Sigmoid colon (tissue), 7 donors: ENCODE data around the gene CDH13. TPM values are rescaled to one million over a fixed set of nuclear protein-coding genes. Genes with fewer than 3 reads are reported as not detected.
A peak's percentile ranks its signal among the peaks of the same experiment; 100 is the strongest.

Source experiments
- DNase-seq: peaks from one replicate; pipeline ENCODE4 v3.0.0-alpha.2; 2019
- H3K27ac ChIP-seq, 4 donors: fragments of 200-600 bp; sonication (generic); one replicate each; pipeline ENCODE4 v1.5.1; 2016 to 2019; ENCODE audit warnings: mild to moderate bottlenecking in 1 of 4
- H3K27me3 ChIP-seq, 3 donors: fragments of 200-600 bp; sonication (generic); one replicate each; pipeline ENCODE4 v1.5.1; 2019; ENCODE audit warnings: mild to moderate bottlenecking in 1 of 3
- H3K36me3 ChIP-seq, 4 donors: fragments of 200-600 bp; sonication (generic); one replicate each; pipeline ENCODE4 v1.5.1; 2016 to 2019
- H3K4me1 ChIP-seq, 4 donors: fragments of 200-600 bp; sonication (generic); one replicate each; pipeline ENCODE4 v1.5.1; 2017 to 2019
- H3K4me3 ChIP-seq, 4 donors: fragments of 200-600 bp; sonication (generic); one replicate each; pipeline ENCODE4 v1.5.1; 2017 to 2019; ENCODE audit warnings: mild to moderate bottlenecking in 2 of 4, moderate library complexity in 1 of 4
- H3K9me3 ChIP-seq, 4 donors: fragments of 200-600 bp in 3 of 4; sonication (generic) in 3 of 4; one replicate each; pipeline versions ENCODE4 v1.5.1 to v1.6.1; 2013 to 2019
- EP300 ChIP-seq, 4 donors: sonication (generic); formaldehyde crosslinking; IDR thresholded peaks; one replicate each; pipeline ENCODE4 v1.6.1; 2017; ENCODE audit warnings: antibody characterized with exemption in 4 of 4
- POLR2A ChIP-seq, 2 donors: fragments of 450-650 bp; IDR thresholded peaks; one replicate each; pipeline ENCODE4 v1.6.1; 2016; ENCODE audit warnings: antibody characterized with exemption in 2 of 2, mild to moderate bottlenecking in 2 of 2, moderate library complexity in 2 of 2
- POLR2AphosphoS5 ChIP-seq, 4 donors: sonication (generic); formaldehyde crosslinking; IDR thresholded peaks; one replicate each; pipeline ENCODE4 v1.6.1; 2017; ENCODE audit warnings: antibody characterized with exemption in 4 of 4
- WGBS, 2 donors: extraction: QIAGEN DNeasy Blood & Tissue Kit; methylation state at CpG; one replicate each; pipeline ENCODE4 v1.1.7; 2013; 5-methylcytosine and 5-hydroxymethylcytosine counted together
- intact Hi-C: fragments of 100-400 bp; cut with DNase I; formaldehyde crosslinking; loops from one replicate; pipeline ENCODE4 v1.15.1; 2023
- polyA plus RNA-seq, 3 donors: library from polyadenylated mRNA; stranded (reverse); fragments of 200-250 nt; gene quantifications; one replicate each; pipeline ENCODE4 v1.2.3, GENCODE V29; 2013
- total RNA-seq, 4 donors: library from RNA; depleted of rRNA; stranded (reverse); fragments of >200 nt; gene quantifications; one replicate each; pipeline ENCODE4 v1.1.0, GENCODE V29; 2016
- TF ChIP-seq, protein P1 (sequence below), 4 experiments: fragments of 450-650 bp in 3 of 4; fragments of 200-600 bp in 1 of 4; IDR thresholded peaks; one replicate each; pipeline ENCODE4 v1.5.1; 2016 to 2019; ENCODE audit warnings: antibody characterized with exemption in 4 of 4, mild to moderate bottlenecking in 3 of 4, moderate library complexity in 2 of 4
- donor health status: healthy with polysubstance abuse.
- donor health status: Bipolar disorder and iron deficiency.
- donor health status: healthy.

CDH13 gene
- total and polyA plus RNA-seq, 7 donors, result 0.60 to 17.6 (median 11.8) TPM

DNA sequence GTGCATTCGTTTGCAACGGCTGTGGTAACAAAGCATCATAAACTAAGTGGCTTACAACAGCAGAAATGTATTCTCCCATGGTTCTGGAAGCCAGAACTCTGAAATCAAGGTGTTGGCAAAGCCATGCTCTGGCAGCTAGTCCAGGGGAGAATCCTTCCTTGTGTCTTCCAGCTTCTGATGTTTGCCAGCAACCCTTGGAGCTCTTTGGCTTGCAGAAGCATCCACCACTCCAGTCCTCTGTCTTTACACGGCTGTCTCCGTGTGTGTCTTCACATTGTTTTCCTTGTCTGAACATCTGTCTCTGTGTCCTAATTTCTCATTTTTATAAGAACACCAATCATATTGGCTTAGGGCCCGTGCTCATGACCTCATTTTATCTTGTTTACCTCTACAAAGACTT is 915.7 kb downstream of the CDH13 start:
- TF ChIP-seq, protein P1, sequence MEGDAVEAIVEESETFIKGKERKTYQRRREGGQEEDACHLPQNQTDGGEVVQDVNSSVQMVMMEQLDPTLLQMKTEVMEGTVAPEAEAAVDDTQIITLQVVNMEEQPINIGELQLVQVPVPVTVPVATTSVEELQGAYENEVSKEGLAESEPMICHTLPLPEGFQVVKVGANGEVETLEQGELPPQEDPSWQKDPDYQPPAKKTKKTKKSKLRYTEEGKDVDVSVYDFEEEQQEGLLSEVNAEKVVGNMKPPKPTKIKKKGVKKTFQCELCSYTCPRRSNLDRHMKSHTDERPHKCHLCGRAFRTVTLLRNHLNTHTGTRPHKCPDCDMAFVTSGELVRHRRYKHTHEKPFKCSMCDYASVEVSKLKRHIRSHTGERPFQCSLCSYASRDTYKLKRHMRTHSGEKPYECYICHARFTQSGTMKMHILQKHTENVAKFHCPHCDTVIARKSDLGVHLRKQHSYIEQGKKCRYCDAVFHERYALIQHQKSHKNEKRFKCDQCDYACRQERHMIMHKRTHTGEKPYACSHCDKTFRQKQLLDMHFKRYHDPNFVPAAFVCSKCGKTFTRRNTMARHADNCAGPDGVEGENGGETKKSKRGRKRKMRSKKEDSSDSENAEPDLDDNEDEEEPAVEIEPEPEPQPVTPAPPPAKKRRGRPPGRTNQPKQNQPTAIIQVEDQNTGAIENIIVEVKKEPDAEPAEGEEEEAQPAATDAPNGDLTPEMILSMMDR (IDR thresholded peaks at IDR 0.05), result no peak
- no peak for TF ChIP-seq EP300 (IDR thresholded peaks at IDR 0.05)
- TF ChIP-seq POLR2A (IDR thresholded peaks at IDR 0.05), result no peak
- peak in 2 of 4 donors; percentile 27 to 49 for TF ChIP-seq POLR2AphosphoS5 (IDR thresholded peaks at IDR 0.05)
- Histone ChIP-seq H3K9me3 (peaks cover 0 to 2% (median 0%) of the 10 kb centered on the region in 4 donors), H3K4me3 (no peak overlapping the region), H3K4me1 (peaks cover 0 to 14% (median 9%) of the 10 kb centered on the region in 4 donors), H3K36me3 (no peaks in the 10 kb centered on the region), H3K27ac (peak overlapping the region in 1 of 4 donors; percentile 13), H3K27me3 (no peaks in the 10 kb centered on the region)
- 62 to 63% methylated on average over 5 of the region's 5 CpGs for WGBS, 2 donors
- DNase-seq, result no peak
- intact Hi-C loops, result no loop called here

DNA sequence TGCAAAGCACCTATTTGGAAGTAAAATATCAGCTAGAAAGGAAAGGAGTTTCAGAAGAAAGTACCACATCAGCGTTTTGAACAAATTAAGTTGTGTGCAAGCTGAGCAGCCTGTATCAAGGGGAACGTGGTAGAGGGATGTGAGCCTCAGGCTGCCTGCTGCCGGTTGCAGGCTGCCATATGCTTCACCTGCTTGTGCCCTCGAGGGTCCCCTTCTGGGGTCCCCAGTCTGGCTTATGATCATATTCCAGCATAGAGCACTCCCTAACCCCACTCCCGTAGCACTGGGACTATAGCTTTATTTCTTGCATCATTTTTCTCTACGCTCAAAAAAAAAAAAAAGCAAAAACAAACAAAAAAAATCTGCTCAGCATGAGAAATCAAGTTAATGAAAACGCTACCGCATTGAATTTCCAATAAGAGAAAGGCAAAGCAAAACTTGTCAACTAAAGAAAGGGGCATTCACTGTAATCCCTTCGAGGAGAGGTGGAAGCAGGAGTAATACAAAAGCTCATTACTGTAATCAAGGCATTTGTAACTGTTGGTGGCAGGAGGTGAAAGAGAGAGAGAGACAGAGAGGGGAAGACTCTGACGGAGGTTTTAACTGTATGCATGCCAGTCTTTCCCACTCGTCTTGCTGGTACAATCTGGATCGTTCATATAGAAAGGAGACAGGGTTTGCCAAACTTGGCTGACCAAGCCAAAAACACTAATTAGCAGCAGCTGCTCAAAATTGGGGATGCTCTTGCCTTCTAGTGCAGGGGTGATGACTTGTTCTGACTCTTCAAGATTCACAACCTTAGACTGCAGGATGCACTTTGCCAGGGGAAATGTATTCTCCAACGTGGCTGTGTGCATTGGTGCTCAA is 922.8 kb downstream of the CDH13 start:
- Histone ChIP-seq H3K36me3 (no peaks in the 10 kb centered on the region), H3K27ac (no peak overlapping the region), H3K9me3 (peaks cover 0 to 2% (median 0%) of the 10 kb centered on the region in 4 donors), H3K27me3 (no peaks in the 10 kb centered on the region), H3K4me3 (no peak overlapping the region), H3K4me1 (no peaks in the 10 kb centered on the region)
- intact Hi-C loops, result no loop called here
- no peak for TF ChIP-seq POLR2AphosphoS5 (IDR thresholded peaks at IDR 0.05)
- no peak for TF ChIP-seq POLR2A (IDR thresholded peaks at IDR 0.05)
- no peak for TF ChIP-seq EP300 (IDR thresholded peaks at IDR 0.05)
- TF ChIP-seq, protein P1 (IDR thresholded peaks at IDR 0.05), result no peak
- DNase-seq, result no peak
- WGBS, 2 donors, result 61 to 68% methylated on average over 13 of the region's 13 CpGs

DNA sequence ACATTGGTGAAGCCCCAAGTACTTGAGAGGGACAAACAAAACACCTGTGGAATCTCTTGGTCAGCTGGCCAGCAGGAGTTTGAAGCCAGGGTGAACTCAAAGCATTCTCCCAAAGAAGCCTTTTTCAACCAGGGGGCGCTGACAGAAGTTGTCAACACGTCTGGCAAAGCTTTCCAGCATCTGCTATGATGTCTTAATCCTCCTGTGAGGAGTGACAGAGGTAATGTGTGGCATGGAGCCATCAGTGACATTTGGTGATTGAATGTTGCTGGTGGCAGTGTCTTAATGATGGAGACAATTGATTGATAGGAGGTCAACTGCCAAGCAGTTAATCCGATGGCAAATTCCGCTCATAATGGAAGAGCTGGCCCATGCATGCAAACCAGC is 923.4 kb downstream of the CDH13 start:
- DNase-seq, result no peak
- Histone ChIP-seq H3K27ac (no peak overlapping the region), H3K9me3 (peaks cover 0 to 2% (median 0%) of the 10 kb centered on the region in 4 donors), H3K27me3 (no peaks in the 10 kb centered on the region), H3K36me3 (no peaks in the 10 kb centered on the region), H3K4me1 (no peaks in the 10 kb centered on the region), H3K4me3 (no peak overlapping the region)
- intact Hi-C loops, result no loop called here
- TF ChIP-seq, protein P1 (IDR thresholded peaks at IDR 0.05), result no peak
- TF ChIP-seq EP300 (IDR thresholded peaks at IDR 0.05), result no peak
- no peak for TF ChIP-seq POLR2AphosphoS5 (IDR thresholded peaks at IDR 0.05)
- TF ChIP-seq POLR2A (IDR thresholded peaks at IDR 0.05), result no peak
- WGBS, 2 donors, result 72% methylated on average over 4 of the region's 4 CpGs

DNA sequence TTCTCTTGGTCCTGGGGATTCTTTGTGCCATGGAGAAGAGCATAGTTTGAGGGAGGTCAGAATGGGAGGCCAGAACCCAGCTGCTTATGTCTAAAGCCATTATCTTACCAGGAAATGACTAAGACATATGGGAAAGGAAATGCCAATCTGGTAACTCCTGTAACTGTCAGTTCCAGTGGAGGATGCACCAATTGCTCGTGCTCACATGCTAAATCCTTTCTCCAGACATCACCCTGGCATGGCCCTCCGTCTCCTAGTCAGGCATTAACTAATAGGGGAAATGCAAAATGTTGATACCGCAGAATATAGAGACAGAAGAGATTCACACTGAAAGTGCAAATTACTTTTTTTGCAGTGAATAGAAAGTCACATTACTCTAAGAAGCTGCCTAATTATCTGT is 925.5 kb downstream of the CDH13 start:
- no peak for TF ChIP-seq POLR2A (IDR thresholded peaks at IDR 0.05)
- TF ChIP-seq POLR2AphosphoS5 (IDR thresholded peaks at IDR 0.05), result no peak
- no peak for TF ChIP-seq EP300 (IDR thresholded peaks at IDR 0.05)
- TF ChIP-seq, protein P1 (IDR thresholded peaks at IDR 0.05), result no peak
- DNase-seq, result no peak
- Histone ChIP-seq H3K27me3 (no peaks in the 10 kb centered on the region), H3K4me1 (no peaks in the 10 kb centered on the region), H3K9me3 (peaks cover 0 to 1% (median 0%) of the 10 kb centered on the region in 4 donors), H3K27ac (no peak overlapping the region), H3K4me3 (no peak overlapping the region), H3K36me3 (no peaks in the 10 kb centered on the region)
- WGBS, 2 donors, result 66 to 74% methylated on average over 3 of the region's 3 CpGs
- intact Hi-C loops, result no loop called here
